Measurements from ENCODE around the gene CSMD2. TPM values are rescaled to one million over a fixed set of nuclear protein-coding genes. Genes with fewer than 3 reads are reported as not detected.

CSMD2 gene
- total and polyA plus RNA-seq, 2 experiments from 2014 or later: 5.3 to 16.6 TPM

DNA sequence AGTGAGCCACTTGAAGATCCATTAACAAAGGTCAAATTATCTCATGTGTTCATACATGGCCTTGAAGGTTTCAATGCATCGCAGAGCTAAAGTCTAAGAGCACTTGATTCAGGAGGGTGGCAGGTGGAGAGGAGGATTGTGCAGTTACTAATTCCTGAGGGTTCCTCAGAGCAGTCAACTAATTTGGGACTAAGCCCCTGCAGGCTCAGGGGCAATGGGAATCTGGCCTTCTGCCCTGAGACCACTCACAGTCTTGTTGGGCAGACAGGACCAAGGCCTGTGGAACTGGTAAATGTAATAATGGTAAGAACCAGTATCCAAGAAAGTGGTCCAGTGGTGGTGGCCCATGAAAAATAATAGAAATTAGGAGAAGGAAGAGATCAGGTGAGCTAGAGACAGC, 428.5 kb downstream of the CSMD2 start:
- ATAC-seq (no peak), DNase-seq (ENCODE audit: low spot score) (no peak)
- H3K36me3 ChIP-seq (ENCODE audit: insufficient read depth): no peaks in the 10 kb centered on the region
- H3K4me1 ChIP-seq (ENCODE audit: insufficient read depth): no peaks in the 10 kb centered on the region
- Mint-ChIP-seq H3K4me3 (no peak overlapping the region), H3K36me3 (ENCODE audit: low read depth) (peaks cover 32% of the 10 kb centered on the region; the same call in 2 of the 3 replicates), H3K9me3 (no peaks in the 10 kb centered on the region), H3K27ac (no peak overlapping the region), H3K27me3 (ENCODE audit: insufficient read depth, low read depth, poor library complexity) (peaks cover 6% of the 10 kb centered on the region), H3K4me1 (peaks cover 13% of the 10 kb centered on the region; the same call in 2 of the 3 replicates)
- no peaks in the 10 kb centered on the region for H3K9me2 ChIP-seq (ENCODE audit: insufficient read depth)
- no peaks in the 10 kb centered on the region for H3K79me2 ChIP-seq (replicated peaks; ENCODE audit: insufficient read depth)
- no peaks in the 10 kb centered on the region for H3F3A ChIP-seq (replicated peaks; ENCODE audit: low read depth)
- peaks cover 9% of the 10 kb centered on the region for H4K20me1 ChIP-seq (replicated peaks; ENCODE audit: insufficient read depth)
- no peak overlapping the region for H3K4me2 ChIP-seq
- no peak overlapping the region for H3K4me3 ChIP-seq
- no peak overlapping the region for H2AFZ ChIP-seq
- TF ChIP-seq ZNF114 (CRISPR knock-in tag; IDR thresholded peaks at IDR 0.05): no peak
- TF ChIP-seq STAT1 (IDR thresholded peaks at IDR 0.05; ENCODE audit: unreplicated experiment): no peak
- TF ChIP-seq EZH2phosphoT487 (IDR thresholded peaks at IDR 0.05; ENCODE audit: unreplicated experiment): no peak
- TF ChIP-seq, protein P1, sequence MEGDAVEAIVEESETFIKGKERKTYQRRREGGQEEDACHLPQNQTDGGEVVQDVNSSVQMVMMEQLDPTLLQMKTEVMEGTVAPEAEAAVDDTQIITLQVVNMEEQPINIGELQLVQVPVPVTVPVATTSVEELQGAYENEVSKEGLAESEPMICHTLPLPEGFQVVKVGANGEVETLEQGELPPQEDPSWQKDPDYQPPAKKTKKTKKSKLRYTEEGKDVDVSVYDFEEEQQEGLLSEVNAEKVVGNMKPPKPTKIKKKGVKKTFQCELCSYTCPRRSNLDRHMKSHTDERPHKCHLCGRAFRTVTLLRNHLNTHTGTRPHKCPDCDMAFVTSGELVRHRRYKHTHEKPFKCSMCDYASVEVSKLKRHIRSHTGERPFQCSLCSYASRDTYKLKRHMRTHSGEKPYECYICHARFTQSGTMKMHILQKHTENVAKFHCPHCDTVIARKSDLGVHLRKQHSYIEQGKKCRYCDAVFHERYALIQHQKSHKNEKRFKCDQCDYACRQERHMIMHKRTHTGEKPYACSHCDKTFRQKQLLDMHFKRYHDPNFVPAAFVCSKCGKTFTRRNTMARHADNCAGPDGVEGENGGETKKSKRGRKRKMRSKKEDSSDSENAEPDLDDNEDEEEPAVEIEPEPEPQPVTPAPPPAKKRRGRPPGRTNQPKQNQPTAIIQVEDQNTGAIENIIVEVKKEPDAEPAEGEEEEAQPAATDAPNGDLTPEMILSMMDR (conservative IDR thresholded peaks at IDR 0.05; ENCODE audit: low read depth in 2 of 2): no peak
- TF ChIP-seq CREB1 (CRISPR knock-in tag; IDR thresholded peaks at IDR 0.05; ENCODE audit: low read depth): no peak
- no peak for TF ChIP-seq POLR2AphosphoS5 (IDR thresholded peaks at IDR 0.05; ENCODE audit: low read depth)
- TF ChIP-seq, protein P2, sequence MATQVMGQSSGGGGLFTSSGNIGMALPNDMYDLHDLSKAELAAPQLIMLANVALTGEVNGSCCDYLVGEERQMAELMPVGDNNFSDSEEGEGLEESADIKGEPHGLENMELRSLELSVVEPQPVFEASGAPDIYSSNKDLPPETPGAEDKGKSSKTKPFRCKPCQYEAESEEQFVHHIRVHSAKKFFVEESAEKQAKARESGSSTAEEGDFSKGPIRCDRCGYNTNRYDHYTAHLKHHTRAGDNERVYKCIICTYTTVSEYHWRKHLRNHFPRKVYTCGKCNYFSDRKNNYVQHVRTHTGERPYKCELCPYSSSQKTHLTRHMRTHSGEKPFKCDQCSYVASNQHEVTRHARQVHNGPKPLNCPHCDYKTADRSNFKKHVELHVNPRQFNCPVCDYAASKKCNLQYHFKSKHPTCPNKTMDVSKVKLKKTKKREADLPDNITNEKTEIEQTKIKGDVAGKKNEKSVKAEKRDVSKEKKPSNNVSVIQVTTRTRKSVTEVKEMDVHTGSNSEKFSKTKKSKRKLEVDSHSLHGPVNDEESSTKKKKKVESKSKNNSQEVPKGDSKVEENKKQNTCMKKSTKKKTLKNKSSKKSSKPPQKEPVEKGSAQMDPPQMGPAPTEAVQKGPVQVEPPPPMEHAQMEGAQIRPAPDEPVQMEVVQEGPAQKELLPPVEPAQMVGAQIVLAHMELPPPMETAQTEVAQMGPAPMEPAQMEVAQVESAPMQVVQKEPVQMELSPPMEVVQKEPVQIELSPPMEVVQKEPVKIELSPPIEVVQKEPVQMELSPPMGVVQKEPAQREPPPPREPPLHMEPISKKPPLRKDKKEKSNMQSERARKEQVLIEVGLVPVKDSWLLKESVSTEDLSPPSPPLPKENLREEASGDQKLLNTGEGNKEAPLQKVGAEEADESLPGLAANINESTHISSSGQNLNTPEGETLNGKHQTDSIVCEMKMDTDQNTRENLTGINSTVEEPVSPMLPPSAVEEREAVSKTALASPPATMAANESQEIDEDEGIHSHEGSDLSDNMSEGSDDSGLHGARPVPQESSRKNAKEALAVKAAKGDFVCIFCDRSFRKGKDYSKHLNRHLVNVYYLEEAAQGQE (IDR thresholded peaks at IDR 0.05; ENCODE audit: unreplicated experiment): no peak
- TF ChIP-seq, protein P3, sequence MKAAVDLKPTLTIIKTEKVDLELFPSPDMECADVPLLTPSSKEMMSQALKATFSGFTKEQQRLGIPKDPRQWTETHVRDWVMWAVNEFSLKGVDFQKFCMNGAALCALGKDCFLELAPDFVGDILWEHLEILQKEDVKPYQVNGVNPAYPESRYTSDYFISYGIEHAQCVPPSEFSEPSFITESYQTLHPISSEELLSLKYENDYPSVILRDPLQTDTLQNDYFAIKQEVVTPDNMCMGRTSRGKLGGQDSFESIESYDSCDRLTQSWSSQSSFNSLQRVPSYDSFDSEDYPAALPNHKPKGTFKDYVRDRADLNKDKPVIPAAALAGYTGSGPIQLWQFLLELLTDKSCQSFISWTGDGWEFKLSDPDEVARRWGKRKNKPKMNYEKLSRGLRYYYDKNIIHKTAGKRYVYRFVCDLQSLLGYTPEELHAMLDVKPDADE (IDR thresholded peaks at IDR 0.05): no peak
- TF ChIP-seq JUNB (IDR thresholded peaks at IDR 0.05; ENCODE audit: unreplicated experiment): no peak
- no peak for TF ChIP-seq EZH2 (IDR thresholded peaks at IDR 0.05; ENCODE audit: low read depth, unreplicated experiment)
- no peak for TF ChIP-seq NANOG (IDR thresholded peaks at IDR 0.05; ENCODE audit: borderline replicate concordance)
- no peak overlapping the region for H3K27ac ChIP-seq (ENCODE audit: low read depth)
- H3K27me3 ChIP-seq (ENCODE audit: insufficient read depth): no peaks in the 10 kb centered on the region
